HG03457 (cell line): ENCODE results near the gene USP36.
"Not testable (repeated sequence)": the region's sequence is repeated elsewhere in the genome, so short reads cannot be mapped to it uniquely, and the experiment has no call there.

ENCODE experiments used
- ATAC-seq: cut with Tn5 transposase; IDR thresholded peaks from one replicate; pipeline ENCODE4 v1.9.1; 2021; ENCODE audit warnings: moderate number of reproducible peaks; ENCODE audit not compliant: unreplicated experiment

Gene USP36

GRCh38 chr17:78794399-78794798 is 46.2 kb downstream of the USP36 start:
- ATAC-seq: no peak

GRCh38 chr17:78793968-78794367 is 46.6 kb downstream of the USP36 start:
- ATAC-seq: no peak

DNA sequence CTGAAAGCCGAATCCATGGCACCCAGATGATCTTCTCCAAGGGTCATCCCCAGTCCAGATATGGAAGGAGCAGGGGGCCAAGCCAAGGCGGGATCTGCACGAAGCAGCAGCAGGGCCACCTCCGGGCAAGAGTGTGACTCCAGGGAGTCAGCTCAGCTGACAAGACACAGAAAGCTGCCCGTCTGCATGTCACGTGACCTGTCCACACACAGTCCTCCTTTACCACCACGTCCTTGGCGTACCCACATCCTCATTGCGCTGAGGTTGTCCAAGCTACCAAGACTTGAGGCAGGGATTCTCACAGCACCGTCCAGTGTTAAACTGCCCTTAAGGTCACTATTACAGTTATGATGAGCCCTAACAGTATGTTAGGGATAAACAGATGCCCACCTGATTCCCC is 47.2 kb downstream of the USP36 start:
- no peak for ATAC-seq

- no peak for ATAC-seq
Measured at GRCh38 chr17:78791840-78792709, 48.5 kb downstream of the USP36 start.

- no peak for ATAC-seq
Measured at GRCh38 chr17:78790552-78790951, 50.1 kb downstream of the USP36 start.

DNA sequence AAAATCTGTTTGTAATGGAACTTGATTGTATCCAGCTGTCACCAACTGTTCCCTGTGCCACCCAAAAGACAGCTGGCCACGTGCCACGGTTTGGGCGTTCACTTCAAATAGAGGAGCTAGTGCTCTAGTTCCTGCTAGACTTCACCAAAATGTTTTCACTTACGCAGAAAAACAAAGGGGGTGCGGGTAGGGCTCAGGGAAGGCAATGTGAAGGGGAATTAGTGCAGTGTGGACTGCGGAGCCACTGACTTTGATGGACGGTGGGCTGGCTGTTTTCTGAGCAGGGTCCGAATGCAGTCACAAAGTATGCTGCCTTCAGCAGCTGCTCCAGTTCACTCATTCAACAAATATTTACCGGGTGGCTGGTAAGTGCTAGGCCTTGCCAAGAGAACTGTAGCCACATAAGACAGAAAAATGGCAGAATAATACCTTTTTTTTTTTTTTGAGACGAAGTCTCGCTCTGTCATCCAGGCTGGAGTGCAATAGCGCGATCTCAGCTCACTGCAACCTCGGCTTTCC is 50.9 kb downstream of the USP36 start:
- no peak for ATAC-seq

GRCh38 chr17:78789149-78789662 is 51.4 kb downstream of the USP36 start:
- ATAC-seq: no peak

GRCh38 chr17:78788451-78788850 is 52.2 kb downstream of the USP36 start:
- no peak for ATAC-seq

GRCh38 chr17:78787444-78787843 is 53.2 kb downstream of the USP36 start:
- ATAC-seq: no peak

GRCh38 chr17:78785663-78786057 is 55.0 kb downstream of the USP36 start:
- ATAC-seq: no peak

DNA sequence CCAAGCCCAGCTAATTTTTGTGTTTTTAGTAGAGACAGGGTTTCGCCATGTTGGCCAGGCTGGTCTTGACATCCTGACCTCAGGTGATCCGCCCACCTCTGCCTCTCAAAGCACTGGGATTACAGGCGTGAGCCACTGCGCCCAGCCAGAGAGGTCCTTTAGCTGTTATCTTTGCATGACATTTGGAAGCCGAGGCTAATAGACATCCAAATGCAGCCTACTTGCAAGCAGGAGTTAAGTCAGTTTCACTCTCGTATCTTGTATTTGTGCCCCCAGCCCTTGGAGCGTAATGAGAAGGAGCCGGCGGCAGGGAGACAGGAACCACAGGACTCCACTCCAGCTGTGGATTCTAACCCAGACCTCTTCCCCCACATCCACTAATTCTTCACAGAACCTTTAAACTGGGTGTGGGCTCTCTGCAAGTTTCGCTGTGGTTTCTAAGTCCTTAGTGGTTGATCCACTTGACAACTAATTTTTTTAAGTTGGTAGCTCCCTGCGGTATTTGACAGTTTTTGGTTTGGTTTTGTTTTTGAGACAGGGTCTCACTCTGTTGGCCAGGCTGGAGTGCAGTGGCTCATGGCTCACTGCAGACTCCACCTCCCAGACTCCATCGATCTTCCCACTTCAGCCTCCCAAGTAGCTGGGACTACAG is 55.5 kb downstream of the USP36 start:
- ATAC-seq: no peak

DNA sequence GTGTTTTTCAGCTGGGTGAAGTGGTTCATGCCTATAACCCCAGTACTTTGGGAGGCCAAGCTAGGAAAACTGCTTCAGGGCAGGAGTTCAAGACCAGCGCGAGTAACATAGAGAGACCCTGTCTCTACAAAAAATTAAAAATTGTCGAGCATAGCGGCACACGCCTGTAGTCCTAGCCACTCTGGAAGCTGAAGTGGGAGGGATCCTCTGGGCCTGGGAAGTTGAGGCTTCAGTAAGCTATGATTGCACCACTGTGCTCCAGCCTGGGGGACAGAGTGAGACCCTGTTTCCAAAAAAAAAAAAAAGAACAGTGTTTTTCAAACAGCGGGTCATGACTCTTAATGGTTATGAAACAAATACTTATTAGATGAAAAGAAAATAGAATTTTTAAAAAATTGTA is 56.3 kb downstream of the USP36 start:
- ATAC-seq: no peak

- ATAC-seq: no peak
Measured at GRCh38 chr17:78783711-78784324, 56.8 kb downstream of the USP36 start.

GRCh38 chr17:78781893-78782304 is 58.7 kb downstream of the USP36 start, which contains the start of gene CYTH1:
Gene CYTH1 (minus strand): TSS chr17:78782273. CDS start chr17:78782223, 50 bp downstream.
- ATAC-seq: no peak

DNA sequence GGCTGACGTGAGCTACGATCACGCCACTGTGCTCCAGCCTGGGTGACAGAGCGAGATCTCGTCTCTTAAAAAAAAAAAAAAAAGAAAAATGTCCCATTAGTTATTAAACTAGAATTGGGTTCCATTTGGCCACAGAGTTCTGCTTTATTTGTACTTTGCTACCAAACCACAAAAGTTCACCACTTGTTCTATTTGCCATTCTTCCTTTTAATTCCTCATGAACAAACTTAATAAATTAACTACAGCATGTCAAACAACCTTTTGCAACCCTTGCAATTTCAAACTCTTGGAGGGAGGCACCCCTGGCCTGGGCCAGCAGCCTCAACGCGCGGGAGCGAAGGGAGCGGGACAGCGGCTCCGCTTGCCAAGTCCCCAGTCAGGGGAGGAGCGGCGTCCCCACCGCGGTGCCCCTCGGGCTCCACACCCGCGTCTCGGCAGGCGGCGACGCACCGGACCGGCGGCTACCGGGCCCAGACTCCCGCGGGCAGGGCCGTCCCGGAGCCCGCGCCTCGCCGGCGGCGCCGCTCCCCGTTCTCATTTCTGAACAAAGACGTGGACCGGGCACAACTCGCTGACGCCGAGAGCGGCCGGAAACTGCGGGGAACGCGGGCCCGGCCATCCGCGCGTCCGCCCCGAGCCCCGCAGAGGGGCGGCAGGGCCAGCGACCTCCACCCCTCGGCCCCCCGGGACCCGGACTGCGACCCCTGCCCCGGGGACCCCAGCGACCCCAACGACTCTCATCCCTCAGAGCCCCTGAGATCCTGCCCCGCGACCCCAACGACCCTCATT is 59.3 kb downstream of the USP36 start:
- ATAC-seq: no peak

GRCh38 chr17:78780335-78780734 is 60.3 kb downstream of the USP36 start:
- no peak for ATAC-seq

- no peak for ATAC-seq
Measured at GRCh38 chr17:78779850-78780249, 60.8 kb downstream of the USP36 start.

DNA sequence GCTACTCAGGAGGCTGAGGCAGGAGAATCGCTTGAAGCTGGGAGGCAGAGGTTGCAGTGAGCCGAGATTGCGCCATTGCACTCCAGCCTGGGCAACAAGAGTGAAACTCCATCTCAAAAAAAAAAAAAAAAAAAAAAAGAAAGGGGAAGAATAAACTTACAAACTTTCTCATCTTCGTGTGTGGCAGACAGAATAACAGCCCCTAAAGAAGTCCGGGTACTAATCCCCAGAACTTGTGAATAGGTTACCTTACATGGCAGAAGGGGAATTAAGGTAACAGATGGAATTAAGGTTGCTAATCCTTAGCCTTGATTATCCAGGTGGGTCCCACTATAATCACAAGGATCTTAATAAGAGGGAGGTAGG is 61.3 kb downstream of the USP36 start:
- ATAC-seq: not testable (repeated sequence)

DNA sequence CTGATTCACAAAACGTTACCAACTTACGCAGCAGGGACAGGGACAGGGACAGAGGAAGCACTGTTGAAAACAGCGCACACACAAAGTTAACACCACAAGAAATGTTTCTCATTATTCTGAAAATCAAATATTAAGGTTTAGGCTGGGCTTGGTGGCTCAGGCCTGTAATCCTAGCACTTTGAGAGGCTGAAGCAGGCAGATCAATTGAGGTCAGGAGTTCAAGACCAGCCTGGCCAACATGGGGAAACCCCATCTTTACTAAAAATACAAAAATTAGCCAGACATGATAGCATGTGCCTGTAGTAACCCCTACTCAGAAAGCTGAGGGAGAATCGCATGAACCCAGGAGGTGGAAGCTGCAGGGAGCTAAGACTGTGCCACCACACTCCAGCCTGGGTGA is 62.7 kb downstream of the USP36 start:
- no peak for ATAC-seq

DNA sequence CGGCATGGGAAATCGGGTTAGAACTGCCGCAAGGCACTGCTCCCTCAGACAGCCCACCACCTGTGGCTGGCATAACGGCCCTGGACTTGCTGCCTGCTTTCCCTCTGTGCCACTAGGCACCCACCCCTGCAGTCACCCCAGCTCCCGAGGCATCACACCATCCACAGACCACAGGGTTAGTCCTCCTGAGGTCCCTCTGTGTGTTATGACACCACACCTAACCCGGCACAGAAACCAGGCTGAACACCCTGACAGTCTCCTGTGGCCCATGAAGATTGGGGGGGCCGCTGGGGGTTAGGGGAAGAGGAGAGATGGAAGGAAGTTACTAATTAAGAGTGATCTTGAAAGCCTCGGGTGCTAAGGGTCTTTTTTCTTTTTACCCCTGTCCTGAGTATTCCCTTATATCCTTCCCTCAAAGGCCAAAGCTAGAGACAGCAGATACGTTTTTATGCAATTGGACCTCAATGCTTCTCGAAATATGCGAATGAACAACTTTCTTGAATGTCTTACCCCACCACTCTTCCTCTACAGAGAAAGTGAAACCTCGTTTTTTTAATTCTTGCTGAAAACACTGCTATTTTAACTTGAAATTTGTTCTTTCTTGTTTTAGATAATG is 65.5 kb downstream of the USP36 start:
- no peak for ATAC-seq
